PC-9 (cell line): Measurements from ENCODE around the gene RAPGEF6.

Experiments
- EZH2 ChIP-seq: fragments of 200-600 bp; sonication (generic); IDR thresholded peaks from 2 replicates; pipeline ENCODE4 v1.8.0; 2017; ENCODE audit warnings: antibody characterized with exemption, low read depth
- TF ChIP-seq, protein P1 (sequence below): fragments of 200-600 bp; sonication (generic); conservative IDR thresholded peaks from 2 replicates; pipeline ENCODE4 v1.6.1; 2017; ENCODE audit warnings: mixed run types, antibody characterized with exemption, mild to moderate bottlenecking, moderate library complexity

DNA sequence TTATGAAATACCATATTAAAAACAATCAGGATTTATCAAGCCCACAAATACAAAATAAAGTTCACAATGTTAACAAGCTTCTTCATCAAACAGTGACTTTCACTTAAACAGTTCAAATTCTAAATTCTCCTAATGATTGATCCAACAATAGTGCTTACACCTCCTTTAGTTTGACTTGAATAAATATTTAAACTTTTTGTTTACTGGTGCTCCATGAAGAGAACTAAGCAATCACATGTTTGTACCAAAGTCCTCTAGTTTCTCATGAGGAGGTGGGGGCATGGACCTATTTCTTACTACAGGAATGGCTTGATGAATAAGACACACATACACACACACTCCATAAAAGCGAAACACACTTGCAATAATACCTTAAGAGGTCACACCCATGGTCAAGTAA is 95.8 kb downstream of the RAPGEF6 start:
- TF ChIP-seq, protein P1, sequence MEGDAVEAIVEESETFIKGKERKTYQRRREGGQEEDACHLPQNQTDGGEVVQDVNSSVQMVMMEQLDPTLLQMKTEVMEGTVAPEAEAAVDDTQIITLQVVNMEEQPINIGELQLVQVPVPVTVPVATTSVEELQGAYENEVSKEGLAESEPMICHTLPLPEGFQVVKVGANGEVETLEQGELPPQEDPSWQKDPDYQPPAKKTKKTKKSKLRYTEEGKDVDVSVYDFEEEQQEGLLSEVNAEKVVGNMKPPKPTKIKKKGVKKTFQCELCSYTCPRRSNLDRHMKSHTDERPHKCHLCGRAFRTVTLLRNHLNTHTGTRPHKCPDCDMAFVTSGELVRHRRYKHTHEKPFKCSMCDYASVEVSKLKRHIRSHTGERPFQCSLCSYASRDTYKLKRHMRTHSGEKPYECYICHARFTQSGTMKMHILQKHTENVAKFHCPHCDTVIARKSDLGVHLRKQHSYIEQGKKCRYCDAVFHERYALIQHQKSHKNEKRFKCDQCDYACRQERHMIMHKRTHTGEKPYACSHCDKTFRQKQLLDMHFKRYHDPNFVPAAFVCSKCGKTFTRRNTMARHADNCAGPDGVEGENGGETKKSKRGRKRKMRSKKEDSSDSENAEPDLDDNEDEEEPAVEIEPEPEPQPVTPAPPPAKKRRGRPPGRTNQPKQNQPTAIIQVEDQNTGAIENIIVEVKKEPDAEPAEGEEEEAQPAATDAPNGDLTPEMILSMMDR, result no peak
- TF ChIP-seq EZH2, result no peak
